Nucleus accumbens (tissue), 56 donors: ENCODE results near the gene ARMC9.

Source experiments
- DNase-seq, 56 donors: peaks; one replicate each; lab custom pipeline; 2025; lab: John Stamatoyannopoulos, UW

Gene ARMC9

GRCh38 chr2:231357048-231357447 is 158.6 kb downstream of the ARMC9 start:
- DNase-seq: no peak

GRCh38 chr2:231357931-231358330 is 159.5 kb downstream of the ARMC9 start:
- DNase-seq: no peak

DNA sequence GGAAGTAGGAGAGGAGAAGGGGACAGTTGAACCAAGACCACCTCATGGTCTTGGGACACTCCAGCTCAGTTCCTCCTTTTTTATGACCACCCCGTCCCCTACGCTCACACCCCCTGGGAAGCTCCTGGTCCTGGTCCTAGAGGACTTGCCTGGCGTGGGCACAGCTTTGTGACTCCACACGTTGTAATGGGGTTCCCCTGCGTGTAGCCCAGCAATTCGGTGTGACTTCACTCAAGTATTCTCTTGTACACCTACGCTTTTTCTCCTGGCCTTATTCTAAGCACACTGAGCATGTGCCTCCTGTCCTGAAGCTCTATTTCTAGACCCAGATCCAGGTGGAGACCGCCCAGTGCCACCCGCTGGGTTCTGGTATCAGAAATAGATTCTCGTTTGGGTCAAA is 161.0 kb downstream of the ARMC9 start:
- no peak for DNase-seq

- DNase-seq: no peak
These were observed 161.5 kb downstream of the ARMC9 start for GRCh38 chr2:231359948-231360347.

DNA sequence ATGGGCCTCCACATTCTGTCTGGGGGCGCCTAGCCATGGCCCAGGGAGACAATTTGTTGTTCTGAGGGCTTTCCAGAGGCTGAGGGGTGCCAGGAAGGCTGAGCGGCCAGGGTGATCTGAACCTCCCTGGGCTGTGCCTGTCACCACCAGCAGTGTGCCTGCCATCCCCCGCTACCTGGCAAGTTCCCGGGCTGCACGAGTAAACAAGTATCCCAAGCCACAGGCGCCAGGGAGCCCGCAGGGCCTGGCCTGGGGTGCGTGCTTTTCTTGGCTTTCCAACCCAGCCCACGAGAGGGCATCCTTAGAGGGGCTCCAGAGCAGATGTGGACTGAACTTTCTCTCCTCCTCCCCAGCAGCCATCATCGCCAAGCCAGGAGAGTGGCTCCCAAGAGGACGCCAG is 162.0 kb downstream of the ARMC9 start:
- no peak for DNase-seq

- no peak for DNase-seq
These were observed 162.5 kb downstream of the ARMC9 start for GRCh38 chr2:231360881-231361371.

DNA sequence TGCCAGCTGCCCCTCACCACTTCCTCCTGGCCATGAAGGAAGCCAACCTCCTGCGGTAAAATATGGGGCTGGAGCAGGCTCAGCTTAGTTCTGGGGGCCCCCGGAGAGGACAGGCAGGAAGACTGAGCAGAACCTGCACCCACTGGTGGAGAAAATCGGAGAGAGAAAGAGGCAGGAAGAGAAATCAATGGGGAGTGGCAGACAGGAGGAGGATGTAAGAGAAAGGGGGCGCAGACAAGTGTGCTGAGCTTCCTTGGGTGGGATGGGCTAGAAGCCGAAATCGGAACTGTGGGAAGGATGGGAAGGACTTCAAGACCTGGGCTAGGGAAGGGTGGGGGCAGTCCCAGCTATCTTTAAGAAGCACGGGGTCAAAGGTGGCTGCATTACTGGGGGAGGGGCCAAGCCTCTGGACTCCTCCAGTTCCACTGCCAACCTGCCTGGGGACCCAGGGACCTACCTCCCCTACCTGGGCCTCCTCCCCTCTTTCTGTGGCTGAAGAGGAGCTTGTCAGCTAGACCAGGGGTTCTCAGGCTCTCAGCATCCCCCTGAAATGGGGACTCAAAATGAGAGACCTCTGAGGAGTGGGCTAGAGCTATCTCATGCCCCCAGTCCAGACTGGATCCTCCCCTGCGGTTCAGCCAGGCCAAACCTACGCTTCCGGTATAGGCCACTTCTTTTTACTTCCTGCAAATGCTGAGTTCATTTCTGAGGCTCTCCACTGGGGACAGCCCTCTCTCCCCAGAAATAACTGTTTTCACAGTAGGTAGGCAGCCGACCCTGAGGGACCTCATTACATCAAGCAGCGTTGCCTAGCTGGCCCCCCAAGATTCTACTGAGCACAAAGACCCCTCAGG is 163.5 kb downstream of the ARMC9 start:
- DNase-seq: no peak

- DNase-seq: no peak
These were observed 164.2 kb downstream of the ARMC9 start for GRCh38 chr2:231362555-231363184.

- DNase-seq: no peak
These were observed 165.6 kb downstream of the ARMC9 start for GRCh38 chr2:231364061-231364460.

GRCh38 chr2:231364961-231365810 is 166.8 kb downstream of the ARMC9 start:
- DNase-seq: peak in 42 of 56 donors; percentile 17 to 79 (median 56)

DNA sequence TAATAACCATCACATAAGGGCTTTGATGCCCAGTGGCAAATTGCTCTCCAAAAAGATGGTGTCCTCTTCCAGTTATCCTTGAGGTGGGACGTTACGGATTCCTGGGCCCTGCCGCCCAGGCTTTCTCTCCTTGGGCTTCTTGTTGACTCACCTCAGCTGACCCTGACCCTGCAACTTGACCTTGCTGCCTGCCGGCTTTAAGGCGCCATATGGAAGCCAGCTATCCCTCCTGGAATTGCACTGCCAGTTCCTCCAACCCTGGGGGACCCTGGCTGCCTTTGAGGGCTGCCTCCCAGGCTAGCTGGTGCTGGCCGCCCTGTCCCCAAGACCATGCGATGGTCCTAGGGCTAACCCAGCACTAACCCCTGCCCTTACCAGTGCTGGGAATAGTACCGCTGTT is 168.7 kb downstream of the ARMC9 start:
- no peak for DNase-seq

DNA sequence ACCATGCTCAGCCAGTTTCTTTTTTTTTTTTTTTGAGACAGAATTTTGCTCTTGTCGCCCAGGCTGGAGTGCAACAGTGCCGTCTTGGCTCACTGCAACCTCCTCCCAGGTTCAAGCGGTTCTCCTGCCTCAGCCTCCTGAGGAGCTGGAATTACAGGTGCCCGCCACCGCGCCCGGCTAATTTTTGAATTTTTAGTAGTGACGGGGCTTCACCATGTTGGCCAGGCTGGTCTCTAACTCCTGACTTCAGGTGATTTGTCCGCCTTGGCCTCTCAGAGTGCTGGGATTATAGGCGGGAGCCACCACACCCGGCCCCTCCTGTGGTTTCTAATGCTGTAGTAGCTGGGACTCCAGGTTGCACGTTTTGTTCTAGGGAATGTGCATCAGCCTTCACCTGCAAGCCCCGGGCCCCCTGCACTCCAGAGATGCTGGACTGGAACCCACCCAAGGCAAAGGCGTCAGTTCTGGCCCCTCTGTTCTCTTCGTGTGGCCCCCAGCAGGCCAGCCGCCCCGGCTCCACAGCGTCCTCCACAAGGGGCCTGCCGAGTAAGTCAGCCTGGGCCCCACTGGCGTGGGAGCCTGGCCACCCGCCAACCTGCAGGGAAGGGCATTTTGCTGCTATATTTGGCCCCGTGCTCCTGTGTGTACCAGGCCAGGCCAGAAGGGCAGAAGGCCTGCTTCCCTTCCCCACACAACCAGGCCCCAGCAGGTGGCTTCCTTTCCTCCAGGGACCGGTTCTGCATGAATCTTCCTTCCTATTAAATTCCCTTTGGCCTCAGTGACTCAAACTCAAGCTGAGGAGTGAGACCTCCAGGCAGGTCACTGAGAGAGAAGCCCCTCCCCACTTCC is 171.4 kb downstream of the ARMC9 start:
- DNase-seq: no peak

DNA sequence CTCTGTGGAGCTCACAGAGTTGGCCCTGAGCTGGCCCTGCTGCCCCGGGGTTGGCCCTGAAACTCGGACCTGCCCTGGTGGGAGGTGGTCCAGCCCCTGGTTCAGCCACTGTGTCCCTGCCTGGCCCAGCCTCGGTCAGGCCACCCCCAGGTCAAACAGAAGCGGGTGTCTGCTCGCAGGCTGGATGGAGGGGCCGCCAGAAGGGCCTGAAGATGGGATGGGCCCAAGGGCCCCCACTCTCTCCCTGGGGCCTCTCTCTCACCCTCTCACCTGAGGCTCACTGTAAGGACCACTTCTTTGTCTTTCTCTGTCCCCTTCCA is 172.0 kb downstream of the ARMC9 start:
- no peak for DNase-seq

- DNase-seq: peak in 1 of 56 donors; percentile 56
These were observed 172.5 kb downstream of the ARMC9 start for GRCh38 chr2:231370749-231371429.

- DNase-seq: peak in 39 of 56 donors; percentile 12 to 70 (median 52)
These were observed 173.1 kb downstream of the ARMC9 start for GRCh38 chr2:231371430-231372054.

- DNase-seq: no peak
These were observed 173.9 kb downstream of the ARMC9 start for GRCh38 chr2:231372326-231372725.

- DNase-seq: no peak
These were observed 174.8 kb downstream of the ARMC9 start for GRCh38 chr2:231373184-231373583.

GRCh38 chr2:231373786-231374349 is 175.4 kb downstream of the ARMC9 start:
- no peak for DNase-seq

DNA sequence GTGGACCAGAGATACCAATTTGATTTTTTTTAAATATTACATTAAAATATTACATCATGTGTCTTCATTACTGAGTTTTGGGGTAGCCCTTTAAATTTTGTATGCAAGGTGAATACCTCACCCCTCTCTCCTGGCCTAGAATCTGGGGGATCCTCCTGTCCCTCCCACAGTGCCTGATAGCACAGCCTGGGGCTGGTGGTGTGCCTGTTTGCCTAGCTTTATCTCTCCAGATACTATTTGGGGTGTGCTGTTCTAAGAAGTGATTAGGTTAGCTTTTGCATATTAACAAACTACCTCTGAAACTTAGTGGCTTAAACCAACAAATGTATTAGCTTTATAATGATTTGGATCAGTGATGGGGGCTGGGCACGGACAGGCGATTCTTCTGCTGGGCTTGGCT is 176.3 kb downstream of the ARMC9 start:
- DNase-seq: no peak
